GM10847 (cell line): ENCODE results near the gene SH3TC1.

Source experiments
- POLR2A ChIP-seq: IDR thresholded peaks from 2 replicates; pipeline ENCODE4 v1.6.1; 2011; ENCODE audit not compliant: insufficient read length; ENCODE audit errors: extremely low read depth

SH3TC1 gene

GRCh38 chr4:8199594-8200301 is 658 bp downstream of the SH3TC1 start:
- TF ChIP-seq POLR2A, result no peak

DNA sequence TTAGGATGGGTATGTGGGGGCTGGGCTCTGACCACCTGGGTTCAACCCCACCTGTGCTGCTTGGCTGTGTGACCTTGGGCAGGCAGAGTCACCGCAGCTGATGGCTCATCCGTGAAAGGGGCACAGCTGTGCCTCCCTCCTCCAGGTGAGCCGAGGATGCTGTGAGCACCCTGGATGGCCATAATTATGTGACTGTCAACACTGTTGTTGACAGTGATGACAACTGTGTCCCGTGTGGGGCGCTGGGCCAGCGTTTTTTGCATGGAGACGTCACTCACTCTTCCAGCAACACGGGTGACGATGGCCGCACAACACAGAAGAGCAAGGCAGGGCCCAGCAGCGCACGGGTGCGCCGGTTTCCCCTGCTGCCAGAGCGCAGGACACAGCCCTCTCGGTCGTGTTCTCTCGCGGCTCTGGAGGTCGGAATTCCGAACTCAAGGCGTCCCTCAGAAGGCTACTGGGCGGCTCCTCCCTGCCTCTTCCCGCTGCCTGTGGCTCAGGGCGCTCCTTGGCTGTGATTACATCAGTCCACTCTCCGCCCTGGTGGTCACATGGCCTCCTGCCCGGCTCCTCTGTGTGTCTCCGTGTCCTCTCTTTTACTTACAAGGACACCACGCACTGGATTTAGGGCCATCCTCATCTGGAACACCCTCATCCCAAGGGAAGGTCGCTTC is 1.3 kb downstream of the SH3TC1 start:
- TF ChIP-seq POLR2A, result no peak

- no peak for TF ChIP-seq POLR2A
Observed at GRCh38 chr4:8201321-8201781, 2.3 kb downstream of the SH3TC1 start.

DNA sequence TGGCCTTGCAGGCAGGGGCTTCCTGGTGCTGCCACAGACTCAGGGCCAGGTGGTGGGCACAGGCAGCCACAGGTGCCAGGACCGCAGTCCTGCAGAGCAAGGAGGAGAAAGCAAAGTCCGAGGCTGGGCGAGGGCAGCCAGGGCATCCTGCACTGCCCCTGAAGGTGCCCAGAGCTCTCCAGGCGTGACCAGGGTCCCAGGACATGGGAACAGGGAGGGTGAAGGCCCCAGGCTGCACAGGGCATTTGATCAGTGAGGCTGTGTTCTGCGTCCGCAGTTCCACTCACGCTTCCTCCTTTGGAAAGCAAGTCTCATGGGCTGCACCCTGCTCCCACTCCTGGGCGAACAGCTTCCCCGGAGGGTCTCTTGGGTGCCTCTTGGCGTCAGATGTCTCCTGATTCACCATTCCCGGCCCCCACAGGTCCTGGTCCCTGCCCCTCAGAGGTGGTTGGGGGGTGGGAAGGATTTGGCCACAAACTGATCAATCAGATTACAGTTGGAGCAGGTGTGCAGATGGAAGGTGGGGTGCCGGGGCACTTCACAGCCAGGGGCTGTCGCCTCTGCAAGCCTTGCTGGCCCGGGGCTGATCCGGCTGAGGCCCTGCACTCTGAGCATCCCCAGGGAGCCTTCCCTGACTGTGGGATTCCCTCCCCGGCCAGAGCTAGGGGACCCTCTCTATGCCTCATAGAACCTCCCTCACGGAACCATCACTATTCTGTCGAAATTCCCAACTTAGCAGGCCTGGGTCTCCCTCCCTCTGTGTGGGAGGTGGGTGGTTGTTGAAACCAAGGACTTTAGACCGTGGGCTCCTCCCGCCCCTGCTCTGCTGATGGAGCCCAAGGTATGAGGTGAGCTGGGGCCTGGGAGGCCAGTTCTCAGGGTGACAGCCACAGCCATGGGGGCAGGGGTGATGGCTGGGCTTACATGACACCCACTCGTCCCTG is 3.3 kb downstream of the SH3TC1 start:
- no peak for TF ChIP-seq POLR2A

GRCh38 chr4:8203052-8203401 is 3.9 kb downstream of the SH3TC1 start:
- no peak for TF ChIP-seq POLR2A

DNA sequence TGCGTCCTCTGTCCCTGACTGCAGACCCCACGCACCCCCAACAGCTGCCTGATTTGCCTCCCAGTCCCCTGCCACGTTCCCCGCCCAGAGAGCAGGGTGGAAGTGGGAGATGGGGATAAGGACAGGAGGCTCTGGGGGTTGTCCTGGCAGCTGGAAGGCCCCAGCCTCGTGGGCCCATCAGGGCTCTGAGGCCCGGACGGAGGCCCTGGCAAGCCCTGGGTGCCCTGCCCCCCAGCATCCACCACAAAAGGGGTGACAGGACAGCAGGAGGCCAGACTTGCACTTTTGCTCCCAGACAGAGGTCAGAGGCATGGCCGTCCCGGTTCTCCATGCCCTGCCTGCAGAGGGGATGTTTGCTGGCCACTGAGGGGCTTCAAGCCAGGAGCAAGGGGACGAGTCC is 4.7 kb downstream of the SH3TC1 start:
- no peak for TF ChIP-seq POLR2A

GRCh38 chr4:8204576-8205227 is 5.6 kb downstream of the SH3TC1 start:
- TF ChIP-seq POLR2A, result no peak

DNA sequence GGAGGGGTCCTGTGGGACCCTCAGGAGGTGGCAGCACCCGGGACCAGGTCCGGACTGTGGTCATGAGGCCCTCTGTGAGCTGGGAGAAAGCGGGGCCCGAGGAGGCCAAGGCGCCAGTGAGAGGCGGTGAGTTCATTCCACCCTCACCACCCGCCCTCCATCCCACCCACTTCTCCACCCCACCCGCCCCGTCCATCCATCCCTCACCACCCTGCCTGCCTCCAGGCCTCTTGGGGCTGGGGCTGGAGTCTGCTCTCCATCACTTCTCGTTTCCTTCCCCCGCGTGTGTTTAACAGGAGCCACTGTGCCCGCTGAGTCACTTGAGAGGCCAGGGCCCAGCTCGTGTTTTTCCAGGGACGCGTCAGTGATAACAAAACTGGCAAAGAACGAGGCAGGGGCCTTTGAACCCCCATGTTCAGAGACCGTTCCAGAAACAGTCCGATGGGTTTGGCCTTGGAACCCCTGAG is 6.2 kb downstream of the SH3TC1 start:
- TF ChIP-seq POLR2A, result no peak

- no peak for TF ChIP-seq POLR2A
Observed at GRCh38 chr4:8205749-8206611, 6.9 kb downstream of the SH3TC1 start.

- no peak for TF ChIP-seq POLR2A
Observed at GRCh38 chr4:8207314-8207713, 8.2 kb downstream of the SH3TC1 start.

DNA sequence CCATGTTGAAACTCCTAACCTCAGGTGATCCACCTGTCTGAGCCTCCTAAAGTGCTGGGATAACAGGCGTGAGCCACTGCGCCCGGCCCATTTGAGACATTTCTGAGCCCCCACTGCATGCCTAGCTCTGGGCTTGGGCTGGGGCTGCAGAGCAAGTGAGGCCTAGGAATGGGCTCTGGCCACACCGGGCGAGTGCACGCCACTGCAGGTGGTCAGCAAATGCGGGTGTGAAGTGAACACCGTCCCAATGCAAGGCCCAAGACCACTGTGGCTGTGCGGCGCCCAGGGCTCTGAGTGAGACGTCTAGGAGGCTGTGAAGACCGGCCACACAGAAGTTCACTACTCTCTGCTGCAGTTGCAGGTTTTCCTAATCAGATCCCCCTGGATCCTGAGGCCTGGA is 9.5 kb downstream of the SH3TC1 start:
- TF ChIP-seq POLR2A, result no peak

DNA sequence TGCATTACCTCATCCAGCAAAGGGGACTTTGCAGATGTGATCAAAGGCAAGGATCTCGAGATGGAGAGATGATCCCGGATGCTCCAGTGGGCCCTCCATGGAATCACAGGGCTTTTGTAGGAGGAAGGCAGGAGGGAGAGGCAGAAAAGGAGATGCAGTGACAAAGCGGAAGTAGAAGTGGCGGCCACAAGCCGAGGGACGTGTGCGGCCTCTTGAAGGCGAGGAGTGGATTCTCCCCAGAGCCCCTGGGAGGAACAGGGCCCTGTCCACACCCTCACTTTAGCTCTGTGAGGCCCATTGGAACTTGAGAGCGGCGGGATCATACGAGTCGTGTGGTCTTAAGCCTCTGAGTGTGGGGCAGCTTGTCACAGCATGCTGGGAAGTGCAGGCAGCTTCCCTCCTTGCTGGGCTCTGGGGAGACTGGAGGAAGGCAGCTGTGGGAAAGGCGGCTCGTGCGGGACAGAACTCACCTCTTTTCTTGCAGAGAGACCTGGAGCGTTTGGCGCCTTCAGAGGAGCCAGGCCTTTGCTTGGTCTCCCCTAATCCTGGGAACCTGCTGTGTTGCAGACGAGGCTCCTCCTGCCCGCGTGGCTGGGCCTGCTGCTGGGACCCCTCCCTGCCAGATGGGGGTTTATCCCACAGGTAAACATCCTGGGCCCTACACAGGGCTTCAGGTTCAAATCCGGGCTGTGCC is 10.2 kb downstream of the SH3TC1 start:
- TF ChIP-seq POLR2A, result no peak

DNA sequence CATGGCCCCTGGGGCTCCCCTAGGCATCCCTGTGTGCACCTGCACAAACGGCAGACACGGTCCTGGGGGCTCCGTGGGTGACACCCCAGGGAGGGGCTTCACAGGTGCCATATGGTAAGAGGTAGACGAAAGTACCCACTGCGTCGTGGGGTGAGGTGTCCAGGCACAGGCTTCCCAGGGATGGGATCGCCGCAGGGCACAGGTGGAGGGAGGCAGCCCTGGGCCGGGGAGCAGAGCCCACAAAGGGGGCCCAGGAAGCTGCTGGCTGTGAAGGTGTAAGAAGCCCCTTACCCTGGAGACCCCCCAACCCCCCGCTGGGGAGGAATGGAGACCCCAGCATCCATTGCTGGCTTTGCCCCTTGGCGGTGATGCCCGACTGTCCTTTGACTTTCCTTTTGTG is 10.9 kb downstream of the SH3TC1 start:
- TF ChIP-seq POLR2A, result no peak

DNA sequence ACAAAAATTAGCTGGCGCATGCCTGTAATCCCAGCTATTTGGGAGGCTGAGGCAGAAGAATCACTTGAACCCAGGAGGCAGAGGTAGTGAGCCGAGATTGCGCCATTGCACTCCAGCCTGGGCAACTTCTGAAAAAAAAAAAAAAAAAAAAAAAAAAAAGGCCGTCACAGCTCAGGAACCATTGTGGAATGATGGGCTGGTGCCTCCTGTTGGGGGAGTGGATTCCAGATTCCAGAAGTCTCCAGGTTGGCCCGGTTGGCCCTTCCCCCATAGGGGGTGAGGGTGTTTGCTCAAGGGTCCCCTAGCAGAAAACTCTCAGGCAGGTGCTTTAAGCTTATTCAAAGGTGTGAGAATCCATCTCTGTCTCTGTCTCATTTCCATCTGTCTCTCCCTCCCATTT is 11.5 kb downstream of the SH3TC1 start:
- no peak for TF ChIP-seq POLR2A

DNA sequence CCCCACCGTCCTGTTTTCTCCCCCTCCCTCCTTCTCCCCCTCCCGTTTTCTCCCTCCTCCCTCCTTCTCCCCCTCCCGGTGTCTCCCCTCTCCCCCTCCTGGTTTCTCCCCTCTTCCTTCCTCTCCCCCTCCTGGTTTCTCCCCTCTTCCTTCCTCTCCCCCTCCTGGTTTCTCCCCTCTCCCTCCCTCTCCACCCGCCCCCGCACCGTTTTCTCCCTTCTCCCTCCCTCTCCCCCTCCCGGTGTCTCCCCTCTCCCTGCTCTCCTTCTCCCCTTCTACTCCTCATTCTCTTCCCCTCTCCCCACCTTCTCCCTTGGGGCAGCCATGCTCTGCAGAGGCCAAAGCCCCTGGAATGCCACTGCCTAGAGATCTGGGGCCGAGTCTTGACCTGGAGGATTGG is 12.2 kb downstream of the SH3TC1 start:
- no peak for TF ChIP-seq POLR2A
